ACC112 (cell line): Measurements from ENCODE around the gene OR2T12.
"Not testable (repeated sequence)": the region's sequence is repeated elsewhere in the genome, so short reads cannot be mapped to it uniquely, and the experiment has no call there.

Source experiments
- H2AFZ ChIP-seq: fragments of 200-600 bp; sonication (generic); one replicate; pipeline ENCODE4 v1.6.0; 2017; ENCODE audit warnings: antibody characterized with exemption, low read length; ENCODE audit not compliant: unreplicated experiment
- H3K27ac ChIP-seq: fragments of 200-600 bp; sonication (generic); 2 replicates; pipeline ENCODE4 v1.5.1; 2014; ENCODE audit warnings: low read depth, mild to moderate bottlenecking, antibody characterized with exemption, low read length, moderate library complexity
- H3K27me3 ChIP-seq: fragments of 200-600 bp; sonication (generic); 2 replicates; pipeline ENCODE4 v1.6.1; 2014; ENCODE audit warnings: mild to moderate bottlenecking, antibody characterized with exemption, low read length, moderate library complexity, mixed read lengths; ENCODE audit not compliant: insufficient read depth
- H3K36me3 ChIP-seq: fragments of 200-600 bp; sonication (generic); 2 replicates; pipeline ENCODE4 v1.6.1; 2016; ENCODE audit warnings: mild to moderate bottlenecking, antibody characterized with exemption, low read length, moderate library complexity, mixed read lengths; ENCODE audit not compliant: insufficient read depth
- H3K4me1 ChIP-seq: fragments of 200-600 bp; sonication (generic); one replicate; pipeline ENCODE4 v1.6.1; 2016; ENCODE audit warnings: low read length, mixed read lengths; ENCODE audit not compliant: insufficient read depth, unreplicated experiment, control insufficient read depth
- H3K4me3 ChIP-seq: fragments of 200-600 bp; sonication (generic); 2 replicates; pipeline ENCODE4 v1.5.1; 2014; ENCODE audit warnings: mild to moderate bottlenecking, low read depth, low read length
- H3K79me2 ChIP-seq: fragments of 200-600 bp; sonication (generic); one replicate; pipeline ENCODE4 v1.6.0; 2016; ENCODE audit warnings: low read length; ENCODE audit not compliant: control insufficient read depth, unreplicated experiment, insufficient read depth

The OR2T12 gene

GRCh38 chr1:248268178-248268577, 35.0 kb downstream of the OR2T12 start:
- Histone ChIP-seq H3K36me3 (no peaks in the 10 kb centered on the region), H2AFZ (no peak overlapping the region), H3K4me1 (no peaks in the 10 kb centered on the region), H3K27ac (no peak overlapping the region), H3K4me3 (no peak overlapping the region), H3K27me3 (no peaks in the 10 kb centered on the region), H3K79me2 (no peaks in the 10 kb centered on the region)

- not testable (repeated sequence) for H3K79me2 ChIP-seq, H3K27me3 ChIP-seq, H3K4me1 ChIP-seq, H3K27ac ChIP-seq, H3K4me3 ChIP-seq, H3K36me3 ChIP-seq, H2AFZ ChIP-seq
Observed at GRCh38 chr1:248259309-248259708, 43.9 kb downstream of the OR2T12 start.

GRCh38 chr1:248243204-248243603, 60.0 kb downstream of the OR2T12 start:
- H3K27ac ChIP-seq = no peak overlapping the region
- no peaks in the 10 kb centered on the region for H3K36me3 ChIP-seq
- H3K79me2 ChIP-seq = no peaks in the 10 kb centered on the region
- H3K4me3 ChIP-seq = no peak overlapping the region
- no peaks in the 10 kb centered on the region for H3K4me1 ChIP-seq
- H2AFZ ChIP-seq = no peak overlapping the region
- H3K27me3 ChIP-seq = no peaks in the 10 kb centered on the region
